K562 (cell line): ENCODE results near the gene KCNA2. TPM values are rescaled to one million over a fixed set of nuclear protein-coding genes. Genes with fewer than 3 reads are reported as not detected.

Experiments used
- RCOR1 ChIP-seq, 2 experiments: IDR thresholded peaks; 2 replicates each; pipeline ENCODE4 v1.6.1; 2012; ENCODE audit warnings: low read depth in 2 of 2, low read length in 2 of 2, borderline replicate concordance in 1 of 2, improper control_type of control experiment in 1 of 2
- REST ChIP-seq, 2 experiments: fragments of 450-650 bp; formaldehyde crosslinking in 1 of 2; IDR thresholded peaks; 2 replicates each; pipeline versions ENCODE4 v1.4.0 to v1.6.1; 2014 to 2020; ENCODE audit warnings: mild to moderate bottlenecking in 2 of 2, borderline replicate concordance in 1 of 2, low read depth in 1 of 2
- ZBTB2 ChIP-seq: fragments of 450-650 bp; IDR thresholded peaks from 2 replicates; pipeline ENCODE4 v1.6.1; 2016; ENCODE audit warnings: antibody characterized with exemption
- ZNF766 ChIP-seq: fragments of 200-800 bp; sonication (Bioruptor generic); conservative IDR thresholded peaks from 2 replicates; pipeline ENCODE4 v1.6.1; 2016; ENCODE audit warnings: missing genetic modification characterization, missing compliant biosample characterization
- polyA plus RNA-seq, 8 experiments: library from polyadenylated mRNA; depleted of rRNA in 4 of 8; stranded (reverse) in 5 of 8; unstranded in 3 of 8; fragments of >200 nt; fragmentation: Nextera tagmentation in 2 of 8; fragmentation: Illumina TruSeq in 1 of 8; extraction: Ambion mirVana in 2 of 8; extraction: Trizol in 1 of 8; gene quantifications; 2 replicates each; pipeline versions ENCODE4 v1.2.1 to v1.2.3, GENCODE V29; 2011 to 2014; ENCODE audit warnings: inconsistent platforms in 1 of 8, missing spikeins in 1 of 8
- total RNA-seq, 7 experiments: library from RNA; depleted of rRNA in 6 of 7; stranded (reverse); fragments of >200 nt in 6 of 7; fragmentation: Illumina TruSeq in 2 of 7; extraction: Trizol in 2 of 7; gene quantifications; 2 replicates each; pipeline versions ENCODE4 v1.2.1 to v1.2.3, GENCODE V29; 2011 to 2021; ENCODE audit warnings: low replicate concordance in 1 of 7
- TF ChIP-seq, protein P1 (sequence below): fragments of 450-650 bp; formaldehyde crosslinking; IDR thresholded peaks from 2 replicates; pipeline ENCODE4 v1.4.0; 2020; ENCODE audit warnings: mild to moderate bottlenecking, moderate library complexity
- TF ChIP-seq, protein P2 (sequence below), 3 experiments: IDR thresholded peaks in 2 of 3; conservative IDR thresholded peaks in 1 of 3; 2 replicates each; pipeline ENCODE4 v1.5.1; 2011 to 2012; ENCODE audit warnings: low read length in 3 of 3, mild to moderate bottlenecking in 3 of 3, control low read depth in 2 of 3, improper control_type of control experiment in 1 of 3, inconsistent platforms in 1 of 3, low read depth in 1 of 3, mixed read lengths in 1 of 3, moderate library complexity in 1 of 3; ENCODE audit not compliant: insufficient read depth in 2 of 3

The KCNA2 gene
- total and polyA plus RNA-seq, 9 of the 15 experiments (the other 6 are each of a cell fraction or from before 2014, with no cell fraction given): not detected

- TF ChIP-seq RCOR1 (IDR thresholded peaks at IDR 0.05; ENCODE audit: borderline replicate concordance in 1 of 2, low read depth in 2 of 2, low read length in 2 of 2) (0 out of 4 replicates have a peak, but pooled peaks of 1 of the 2 experiments have one; percentile 44), ZNF766 (CRISPR knock-in tag) (no peak), REST (IDR thresholded peaks at IDR 0.05; ENCODE audit: borderline replicate concordance) (peak; percentile 64), REST (CRISPR knock-in tag; IDR thresholded peaks at IDR 0.05; ENCODE audit: low read depth) (no peak), ZBTB2 (no peak)
- TF ChIP-seq, protein P1, sequence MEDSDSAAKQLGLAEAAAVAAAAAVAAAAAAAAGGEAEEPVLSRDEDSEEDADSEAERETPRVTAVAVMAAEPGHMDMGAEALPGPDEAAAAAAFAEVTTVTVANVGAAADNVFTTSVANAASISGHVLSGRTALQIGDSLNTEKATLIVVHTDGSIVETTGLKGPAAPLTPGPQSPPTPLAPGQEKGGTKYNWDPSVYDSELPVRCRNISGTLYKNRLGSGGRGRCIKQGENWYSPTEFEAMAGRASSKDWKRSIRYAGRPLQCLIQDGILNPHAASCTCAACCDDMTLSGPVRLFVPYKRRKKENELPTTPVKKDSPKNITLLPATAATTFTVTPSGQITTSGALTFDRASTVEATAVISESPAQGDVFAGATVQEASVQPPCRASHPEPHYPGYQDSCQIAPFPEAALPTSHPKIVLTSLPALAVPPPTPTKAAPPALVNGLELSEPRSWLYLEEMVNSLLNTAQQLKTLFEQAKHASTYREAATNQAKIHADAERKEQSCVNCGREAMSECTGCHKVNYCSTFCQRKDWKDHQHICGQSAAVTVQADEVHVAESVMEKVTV (CRISPR knock-in tag): peak; percentile 73; the same call in 1 of the 2 replicates
- TF ChIP-seq, protein P2, sequence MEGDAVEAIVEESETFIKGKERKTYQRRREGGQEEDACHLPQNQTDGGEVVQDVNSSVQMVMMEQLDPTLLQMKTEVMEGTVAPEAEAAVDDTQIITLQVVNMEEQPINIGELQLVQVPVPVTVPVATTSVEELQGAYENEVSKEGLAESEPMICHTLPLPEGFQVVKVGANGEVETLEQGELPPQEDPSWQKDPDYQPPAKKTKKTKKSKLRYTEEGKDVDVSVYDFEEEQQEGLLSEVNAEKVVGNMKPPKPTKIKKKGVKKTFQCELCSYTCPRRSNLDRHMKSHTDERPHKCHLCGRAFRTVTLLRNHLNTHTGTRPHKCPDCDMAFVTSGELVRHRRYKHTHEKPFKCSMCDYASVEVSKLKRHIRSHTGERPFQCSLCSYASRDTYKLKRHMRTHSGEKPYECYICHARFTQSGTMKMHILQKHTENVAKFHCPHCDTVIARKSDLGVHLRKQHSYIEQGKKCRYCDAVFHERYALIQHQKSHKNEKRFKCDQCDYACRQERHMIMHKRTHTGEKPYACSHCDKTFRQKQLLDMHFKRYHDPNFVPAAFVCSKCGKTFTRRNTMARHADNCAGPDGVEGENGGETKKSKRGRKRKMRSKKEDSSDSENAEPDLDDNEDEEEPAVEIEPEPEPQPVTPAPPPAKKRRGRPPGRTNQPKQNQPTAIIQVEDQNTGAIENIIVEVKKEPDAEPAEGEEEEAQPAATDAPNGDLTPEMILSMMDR (IDR thresholded peaks at IDR 0.05 in 2 of 3, conservative IDR thresholded peaks at IDR 0.05 in 1 of 3; ENCODE audit: insufficient read depth in 2 of 3, low read depth in 1 of 3, low read length in 3 of 3): peak; percentile 87 to 95 (median 93)
Measured at GRCh38 chr1:110615548-110616130, 9.5 kb upstream of the KCNA2 start (continued).
